ENCODE measurements around the gene CORO6.

CORO6 gene

GRCh38 chr17:29615048-29615385, 7.7 kb downstream of the CORO6 start:
- DNase-seq (ENCODE audit: low read depth), result no peak
- H3K4me3 ChIP-seq (ENCODE audit: low read depth, low read length), result peak overlapping the region; percentile 40

GRCh38 chr17:29614349-29615047, 8.2 kb downstream of the CORO6 start:
- no peak for DNase-seq (ENCODE audit: low read depth)
- no peak overlapping the region for H3K4me3 ChIP-seq (ENCODE audit: low read depth, low read length)

GRCh38 chr17:29613856-29614255, 8.9 kb downstream of the CORO6 start:
- DNase-seq (ENCODE audit: low read depth), result no peak
- H3K4me3 ChIP-seq (ENCODE audit: low read depth, low read length), result peak overlapping the region; percentile 27

GRCh38 chr17:29613352-29613837, 9.3 kb downstream of the CORO6 start:
- DNase-seq (ENCODE audit: low read depth), result peak; percentile 56
- peak overlapping the region; percentile 27 for H3K4me3 ChIP-seq (ENCODE audit: low read depth, low read length)

- H3K4me3 ChIP-seq (ENCODE audit: low read depth, low read length), result no peak overlapping the region
- DNase-seq (ENCODE audit: low read depth), result no peak
These were observed 10.1 kb downstream of the CORO6 start for GRCh38 chr17:29612404-29613280.

GRCh38 chr17:29612094-29612403, 10.7 kb downstream of the CORO6 start:
- no peak for DNase-seq (ENCODE audit: low read depth)
- H3K4me3 ChIP-seq (ENCODE audit: low read depth, low read length), result no peak overlapping the region

GRCh38 chr17:29611351-29612093, 11.2 kb downstream of the CORO6 start:
- DNase-seq (ENCODE audit: low read depth), result no peak
- H3K4me3 ChIP-seq (ENCODE audit: low read depth, low read length), result no peak overlapping the region

GRCh38 chr17:29610395-29610794, 12.3 kb downstream of the CORO6 start:
- no peak for DNase-seq (ENCODE audit: low read depth)
- H3K4me3 ChIP-seq (ENCODE audit: low read depth, low read length), result no peak overlapping the region

GRCh38 chr17:29608986-29609385, 13.7 kb downstream of the CORO6 start:
- H3K4me3 ChIP-seq (ENCODE audit: low read depth, low read length), result no peak overlapping the region
- no peak for DNase-seq (ENCODE audit: low read depth)

- no peak overlapping the region for H3K4me3 ChIP-seq (ENCODE audit: low read depth, low read length)
- no peak for DNase-seq (ENCODE audit: low read depth)
These were observed 15.0 kb downstream of the CORO6 start for GRCh38 chr17:29607557-29608195.

GRCh38 chr17:29603109-29603674, 19.5 kb downstream of the CORO6 start:
- DNase-seq (ENCODE audit: low read depth), result no peak
- no peak overlapping the region for H3K4me3 ChIP-seq (ENCODE audit: low read depth, low read length)

- no peak overlapping the region for H3K4me3 ChIP-seq (ENCODE audit: low read depth, low read length)
- DNase-seq (ENCODE audit: low read depth), result no peak
These were observed 25.1 kb downstream of the CORO6 start for GRCh38 chr17:29597361-29598172.

- no peak for DNase-seq (ENCODE audit: low read depth)
- no peak overlapping the region for H3K4me3 ChIP-seq (ENCODE audit: low read depth, low read length)
These were observed 25.9 kb downstream of the CORO6 start for GRCh38 chr17:29596811-29597210.

- DNase-seq (ENCODE audit: low read depth), result no peak
- no peak overlapping the region for H3K4me3 ChIP-seq (ENCODE audit: low read depth, low read length)
These were observed 26.6 kb downstream of the CORO6 start for GRCh38 chr17:29595943-29596774.

GRCh38 chr17:29595107-29595942, 27.4 kb downstream of the CORO6 start:
- no peak overlapping the region for H3K4me3 ChIP-seq (ENCODE audit: low read depth, low read length)
- DNase-seq (ENCODE audit: low read depth), result no peak

- no peak for DNase-seq (ENCODE audit: low read depth)
- H3K4me3 ChIP-seq (ENCODE audit: low read depth, low read length), result no peak overlapping the region
These were observed 28.1 kb downstream of the CORO6 start for GRCh38 chr17:29594519-29595090.
